DOHH2 (cell line): ENCODE results near the gene ASIC1.

ENCODE experiments used
- H3F3A ChIP-seq: fragments of 200-600 bp; sonication (generic), shearing (Covaris generic); 2 replicates; pipeline ENCODE4 v1.6.0; 2016; ENCODE audit warnings: antibody characterized with exemption, mild to moderate bottlenecking; ENCODE audit not compliant: control insufficient read depth, insufficient read depth
- H3K27ac ChIP-seq: fragments of 200-600 bp; sonication (generic); 2 replicates; pipeline ENCODE4 v1.5.1; 2014; ENCODE audit warnings: low read depth, mild to moderate bottlenecking, low read length, moderate library complexity
- H3K27me3 ChIP-seq: fragments of 200-600 bp; sonication (generic); 2 replicates; pipeline ENCODE4 v1.6.1; 2014; ENCODE audit warnings: mild to moderate bottlenecking, low read length, mixed read lengths; ENCODE audit not compliant: control insufficient read depth
- H3K36me3 ChIP-seq: fragments of 200-600 bp; sonication (generic); 2 replicates; pipeline ENCODE4 v1.6.1; 2014; ENCODE audit warnings: mild to moderate bottlenecking, low read length, moderate library complexity, mixed read lengths; ENCODE audit not compliant: control insufficient read depth
- H3K4me1 ChIP-seq: fragments of 200-600 bp; sonication (generic); 2 replicates; pipeline ENCODE4 v1.6.1; 2014; ENCODE audit warnings: mild to moderate bottlenecking, low read length, mixed read lengths; ENCODE audit not compliant: control insufficient read depth
- H3K4me2 ChIP-seq: fragments of 200-600 bp; sonication (generic); 2 replicates; pipeline ENCODE4 v1.6.0; 2014; ENCODE audit warnings: mild to moderate bottlenecking, low read length, moderate library complexity
- H3K4me3 ChIP-seq: fragments of 200-600 bp; sonication (generic); 2 replicates; pipeline ENCODE4 v1.5.1; 2014; ENCODE audit warnings: mild to moderate bottlenecking, low read length, mixed read lengths
- H3K79me2 ChIP-seq: fragments of 200-600 bp; sonication (generic); 2 replicates; pipeline ENCODE4 v1.6.1; 2014; ENCODE audit warnings: mild to moderate bottlenecking, low read length, mixed read lengths; ENCODE audit not compliant: control insufficient read depth
- H3K9me2 ChIP-seq: fragments of 200-600 bp; sonication (generic); replicated peaks from 2 replicates; pipeline ENCODE4 v1.6.1; 2014; ENCODE audit warnings: mild to moderate bottlenecking, low read length, mixed read lengths; ENCODE audit not compliant: control insufficient read depth
- H3K9me3 ChIP-seq: fragments of 200-600 bp; sonication (generic); 2 replicates; pipeline ENCODE4 v1.6.1; 2014; ENCODE audit warnings: antibody characterized with exemption, low read length, mixed read lengths; ENCODE audit not compliant: control insufficient read depth, insufficient read depth
- H4K20me1 ChIP-seq: fragments of 200-600 bp; sonication (generic); 2 replicates; pipeline ENCODE4 v1.6.0; 2014; ENCODE audit warnings: low read depth, mild to moderate bottlenecking, antibody characterized with exemption, low read length, moderate library complexity; ENCODE audit not compliant: control insufficient read depth, insufficient read depth
- CTCF ChIP-seq: fragments of 200-600 bp; sonication (generic); IDR thresholded peaks from one replicate; pipeline ENCODE4 v1.5.1; 2014; ENCODE audit warnings: antibody characterized with exemption, mild to moderate bottlenecking, low read depth, low read length; ENCODE audit not compliant: poor library complexity, severe bottlenecking
- EZH2phosphoT487 ChIP-seq: fragments of 200-600 bp; sonication (generic); IDR thresholded peaks from 2 replicates; pipeline ENCODE4 v1.6.1; 2017; ENCODE audit warnings: borderline replicate concordance, mild to moderate bottlenecking, antibody characterized with exemption, low read length, moderate library complexity, mixed read lengths

The ASIC1 gene

GRCh38 chr12:50088577-50089335, 31.4 kb downstream of the ASIC1 start:
- peaks cover 71% of the 10 kb centered on the region for H3K36me3 ChIP-seq
- no peaks in the 10 kb centered on the region for H3K9me2 ChIP-seq
- no peaks in the 10 kb centered on the region for H3K27me3 ChIP-seq
- TF ChIP-seq CTCF (peak; percentile 95), EZH2phosphoT487 (no peak)
- H4K20me1 ChIP-seq = no peaks in the 10 kb centered on the region
- H3K4me1 ChIP-seq = peaks cover 20% of the 10 kb centered on the region
- H3K27ac ChIP-seq = no peak overlapping the region
- H3K9me3 ChIP-seq = no peaks in the 10 kb centered on the region
- peaks cover 16% of the 10 kb centered on the region for H3F3A ChIP-seq
- no peak overlapping the region for H3K4me2 ChIP-seq
- peaks cover 24% of the 10 kb centered on the region for H3K79me2 ChIP-seq
- no peak overlapping the region for H3K4me3 ChIP-seq

GRCh38 chr12:50089730-50090129, 32.3 kb downstream of the ASIC1 start:
- H3K9me2 ChIP-seq = no peaks in the 10 kb centered on the region
- no peaks in the 10 kb centered on the region for H4K20me1 ChIP-seq
- H3F3A ChIP-seq = peaks cover 16% of the 10 kb centered on the region
- peaks cover 22% of the 10 kb centered on the region for H3K79me2 ChIP-seq
- H3K4me2 ChIP-seq = no peak overlapping the region
- H3K9me3 ChIP-seq = no peaks in the 10 kb centered on the region
- H3K36me3 ChIP-seq = peaks cover 78% of the 10 kb centered on the region
- TF ChIP-seq CTCF (no peak), EZH2phosphoT487 (no peak)
- no peak overlapping the region for H3K27ac ChIP-seq
- no peak overlapping the region for H3K4me3 ChIP-seq
- H3K4me1 ChIP-seq = peaks cover 17% of the 10 kb centered on the region
- H3K27me3 ChIP-seq = no peaks in the 10 kb centered on the region

- no peak overlapping the region for H3K27ac ChIP-seq
- peaks cover 84% of the 10 kb centered on the region for H3K36me3 ChIP-seq
- H3K9me2 ChIP-seq = no peaks in the 10 kb centered on the region
- H3K9me3 ChIP-seq = no peaks in the 10 kb centered on the region
- H3K4me1 ChIP-seq = peaks cover 17% of the 10 kb centered on the region
- no peak overlapping the region for H3K4me2 ChIP-seq
- no peak overlapping the region for H3K4me3 ChIP-seq
- peaks cover 18% of the 10 kb centered on the region for H3K79me2 ChIP-seq
- H3K27me3 ChIP-seq = no peaks in the 10 kb centered on the region
- TF ChIP-seq EZH2phosphoT487 = no peak
- H4K20me1 ChIP-seq = no peaks in the 10 kb centered on the region
- H3F3A ChIP-seq = peaks cover 16% of the 10 kb centered on the region
Measured at GRCh38 chr12:50090391-50090790, 33.0 kb downstream of the ASIC1 start.

- no peaks in the 10 kb centered on the region for H3K4me1 ChIP-seq
- no peaks in the 10 kb centered on the region for H3K9me2 ChIP-seq
- H3K4me3 ChIP-seq = no peak overlapping the region
- no peaks in the 10 kb centered on the region for H3K79me2 ChIP-seq
- no peaks in the 10 kb centered on the region for H4K20me1 ChIP-seq
- H3K27me3 ChIP-seq = no peaks in the 10 kb centered on the region
- no peaks in the 10 kb centered on the region for H3K9me3 ChIP-seq
- no peaks in the 10 kb centered on the region; the same call in 1 of the 2 replicates for H3F3A ChIP-seq
- no peak overlapping the region for H3K27ac ChIP-seq
- TF ChIP-seq EZH2phosphoT487 = no peak
- no peak overlapping the region for H3K4me2 ChIP-seq
- H3K36me3 ChIP-seq = peaks cover 67% of the 10 kb centered on the region
Measured at GRCh38 chr12:50097952-50098351, 40.6 kb downstream of the ASIC1 start.
